ENCODE measurements around the gene SIRPD.

The SIRPD gene

GRCh38 chr20:1569415-1569881, 11.9 kb upstream of the SIRPD start:
- Histone ChIP-seq H3K79me2 (ENCODE audit: control insufficient read depth, low read length) (no peaks in the 10 kb centered on the region), H3K9me2 (replicated peaks; ENCODE audit: control insufficient read depth, low read length) (no peaks in the 10 kb centered on the region), H3K27ac (ENCODE audit: low read depth, low read length) (no peak overlapping the region), H3K36me3 (ENCODE audit: control insufficient read depth, low read length) (no peaks in the 10 kb centered on the region), H3K4me3 (ENCODE audit: low read length) (no peak overlapping the region), H3K4me2 (ENCODE audit: low read length) (no peak overlapping the region), H3K4me1 (ENCODE audit: control insufficient read depth, low read length) (no peaks in the 10 kb centered on the region), H4K20me1 (ENCODE audit: control insufficient read depth, insufficient read depth, low read depth, low read length) (no peaks in the 10 kb centered on the region), H3K27me3 (ENCODE audit: control insufficient read depth, low read length) (no peaks in the 10 kb centered on the region; the same call in 1 of the 2 replicates), H3F3A (ENCODE audit: control insufficient read depth, insufficient read depth) (no peaks in the 10 kb centered on the region), H3K9me3 (ENCODE audit: control insufficient read depth, insufficient read depth, low read length) (no peaks in the 10 kb centered on the region)
- TF ChIP-seq CTCF (IDR thresholded peaks at IDR 0.05; ENCODE audit: low read depth, low read length, poor library complexity, severe bottlenecking) (no peak), EZH2phosphoT487 (IDR thresholded peaks at IDR 0.05; ENCODE audit: borderline replicate concordance, low read length) (no peak)

GRCh38 chr20:1568163-1568490, 10.6 kb upstream of the SIRPD start:
- H3F3A ChIP-seq (ENCODE audit: control insufficient read depth, insufficient read depth), result no peaks in the 10 kb centered on the region
- no peaks in the 10 kb centered on the region for H3K79me2 ChIP-seq (ENCODE audit: control insufficient read depth, low read length)
- H3K4me2 ChIP-seq (ENCODE audit: low read length), result no peak overlapping the region
- H3K27me3 ChIP-seq (ENCODE audit: control insufficient read depth, low read length), result no peaks in the 10 kb centered on the region; the same call in 1 of the 2 replicates
- TF ChIP-seq CTCF (IDR thresholded peaks at IDR 0.05; ENCODE audit: low read depth, low read length, poor library complexity, severe bottlenecking) (no peak), EZH2phosphoT487 (IDR thresholded peaks at IDR 0.05; ENCODE audit: borderline replicate concordance, low read length) (no peak)
- H3K27ac ChIP-seq (ENCODE audit: low read depth, low read length), result no peak overlapping the region
- no peaks in the 10 kb centered on the region for H3K9me3 ChIP-seq (ENCODE audit: control insufficient read depth, insufficient read depth, low read length)
- no peaks in the 10 kb centered on the region for H3K36me3 ChIP-seq (ENCODE audit: control insufficient read depth, low read length)
- no peaks in the 10 kb centered on the region for H3K4me1 ChIP-seq (ENCODE audit: control insufficient read depth, low read length)
- H3K9me2 ChIP-seq (replicated peaks; ENCODE audit: control insufficient read depth, low read length), result no peaks in the 10 kb centered on the region
- H3K4me3 ChIP-seq (ENCODE audit: low read length), result no peak overlapping the region
- no peaks in the 10 kb centered on the region for H4K20me1 ChIP-seq (ENCODE audit: control insufficient read depth, insufficient read depth, low read depth, low read length)

GRCh38 chr20:1567392-1568162, 10.1 kb upstream of the SIRPD start:
- no peaks in the 10 kb centered on the region for H3K9me2 ChIP-seq (replicated peaks; ENCODE audit: control insufficient read depth, low read length)
- H3K4me1 ChIP-seq (ENCODE audit: control insufficient read depth, low read length), result no peaks in the 10 kb centered on the region
- TF ChIP-seq CTCF (IDR thresholded peaks at IDR 0.05; ENCODE audit: low read depth, low read length, poor library complexity, severe bottlenecking) (no peak), EZH2phosphoT487 (IDR thresholded peaks at IDR 0.05; ENCODE audit: borderline replicate concordance, low read length) (no peak)
- H3K9me3 ChIP-seq (ENCODE audit: control insufficient read depth, insufficient read depth, low read length), result no peaks in the 10 kb centered on the region
- no peaks in the 10 kb centered on the region for H3K79me2 ChIP-seq (ENCODE audit: control insufficient read depth, low read length)
- H4K20me1 ChIP-seq (ENCODE audit: control insufficient read depth, insufficient read depth, low read depth, low read length), result no peaks in the 10 kb centered on the region
- no peak overlapping the region for H3K27ac ChIP-seq (ENCODE audit: low read depth, low read length)
- no peaks in the 10 kb centered on the region for H3K36me3 ChIP-seq (ENCODE audit: control insufficient read depth, low read length)
- no peaks in the 10 kb centered on the region for H3F3A ChIP-seq (ENCODE audit: control insufficient read depth, insufficient read depth)
- no peak overlapping the region for H3K4me2 ChIP-seq (ENCODE audit: low read length)
- H3K27me3 ChIP-seq (ENCODE audit: control insufficient read depth, low read length), result no peaks in the 10 kb centered on the region; the same call in 1 of the 2 replicates
- no peak overlapping the region for H3K4me3 ChIP-seq (ENCODE audit: low read length)
